Endothelial cell of umbilical vein (primary cell): ENCODE data around the gene CACNA1C. TPM values are rescaled to one million over a fixed set of nuclear protein-coding genes. Genes with fewer than 3 reads are reported as not detected.

ENCODE experiments used
- BruUV-seq: library from RNA; stranded (reverse); fragments of 400-500 nt; replicated peaks from 2 replicates; lab custom pipeline; 2021; lab: Mats Ljungman, UMichigan
- CTCF ChIA-PET: fragments of 300-600, 350-600 bp; sonication (Branson Sonifier 250); formaldehyde crosslinking; loops from one replicate; lab custom pipeline; 2021; ENCODE audit warnings: antibody characterized with exemption, inconsistent platforms; lab: Charles Lee
- POLR2A ChIA-PET: fragments of 300-600, 350-600 bp; sonication (Branson Sonifier 250); formaldehyde crosslinking; loops from one replicate; lab custom pipeline; 2021; ENCODE audit warnings: antibody characterized with exemption, inconsistent platforms; lab: Charles Lee
- DNase-seq: peaks from one replicate; pipeline ENCODE4 v3.0.0-alpha.2; 2011; ENCODE audit warnings: low read depth, low spot score
- FAIRE-seq: peaks from 2 replicates; lab custom pipeline; 2011; peaks lifted over from hg19 to GRCh38; lab: Jason Lieb, UNC
- H2AFZ ChIP-seq: 2 replicates; pipeline ENCODE4 v1.6.0; 2012; ENCODE audit warnings: low read depth, low read length, control low read depth, inconsistent platforms
- H3K27ac ChIP-seq: 2 replicates; pipeline ENCODE4 v1.5.1; 2011; ENCODE audit warnings: low read depth, mild to moderate bottlenecking, control low read depth, low read length, moderate library complexity; ENCODE audit not compliant: insufficient read depth
- H3K27me3 ChIP-seq, 2 experiments: 2 replicates each; pipeline versions ENCODE4 v1.6.0 to v1.6.1; 2011; ENCODE audit warnings: low read length in 2 of 2, mixed read lengths in 1 of 2; ENCODE audit not compliant: control insufficient read depth in 2 of 2, insufficient read depth in 2 of 2
- H3K36me3 ChIP-seq, 2 experiments: 2 replicates in 1 of 2; 3 replicates in 1 of 2; pipeline ENCODE4 v1.5.1; 2011; ENCODE audit warnings: low read length in 2 of 2, mild to moderate bottlenecking in 1 of 2, moderate library complexity in 1 of 2; ENCODE audit not compliant: control insufficient read depth in 2 of 2, insufficient read depth in 2 of 2; ENCODE audit errors: extremely low read depth in 1 of 2
- H3K4me1 ChIP-seq: 3 replicates; pipeline ENCODE4 v1.5.1; 2011; ENCODE audit warnings: mild to moderate bottlenecking, low read length; ENCODE audit not compliant: control insufficient read depth, insufficient read depth; ENCODE audit errors: extremely low read depth
- H3K4me2 ChIP-seq: 2 replicates; pipeline ENCODE4 v1.6.1; 2011; ENCODE audit warnings: low read length, control low read depth, mixed read lengths; ENCODE audit not compliant: insufficient read depth
- H3K4me3 ChIP-seq, 3 experiments: fragments of 200-600 bp in 1 of 3; sonication (generic), shearing (Covaris generic) in 1 of 3; replicated peaks in 1 of 3; 2 replicates each; pipeline ENCODE4 v1.5.1; 2011 to 2016; ENCODE audit warnings: control low read depth in 3 of 3, low read length in 3 of 3, mild to moderate bottlenecking in 2 of 3, inconsistent platforms in 1 of 3, low read depth in 1 of 3, moderate library complexity in 1 of 3; ENCODE audit not compliant: insufficient read depth in 1 of 3
- H3K79me2 ChIP-seq: 2 replicates; pipeline ENCODE4 v1.6.0; 2012; ENCODE audit warnings: low read length, inconsistent platforms; ENCODE audit not compliant: control insufficient read depth, insufficient read depth
- H3K9ac ChIP-seq: replicated peaks from 2 replicates; pipeline ENCODE3; 2011; ENCODE audit warnings: low read length, control low read depth; ENCODE audit not compliant: insufficient read depth; ENCODE audit errors: extremely low read depth
- H3K9me1 ChIP-seq: replicated peaks from 3 replicates; pipeline ENCODE4 v1.6.0; 2011; ENCODE audit warnings: mild to moderate bottlenecking, low read length; ENCODE audit not compliant: control insufficient read depth, insufficient read depth; ENCODE audit errors: extremely low read depth
- H3K9me3 ChIP-seq: replicated peaks from 2 replicates; pipeline ENCODE4 v1.5.1; 2012; ENCODE audit warnings: low read length, inconsistent platforms; ENCODE audit not compliant: control insufficient read depth, insufficient read depth
- H4K20me1 ChIP-seq: replicated peaks from 2 replicates; pipeline ENCODE3; 2011; ENCODE audit warnings: mild to moderate bottlenecking, low read length; ENCODE audit not compliant: control insufficient read depth, insufficient read depth; ENCODE audit errors: extremely low read depth
- CTCF ChIP-seq, 2 donors: IDR thresholded peaks; 1 replicate in 1 of 2; 2 replicates in 1 of 2; pipeline ENCODE4 v1.5.1; 2011; ENCODE audit warnings: low read length in 2 of 2, mild to moderate bottlenecking in 2 of 2, moderate library complexity in 2 of 2, control low read depth in 1 of 2, inconsistent platforms in 1 of 2, low read depth in 1 of 2; ENCODE audit not compliant: insufficient read depth in 1 of 2; ENCODE audit errors: extremely low read depth in 1 of 2
- EZH2 ChIP-seq: IDR thresholded peaks from 2 replicates; pipeline ENCODE4 v1.6.1; 2012; ENCODE audit warnings: borderline replicate concordance, low read depth, mild to moderate bottlenecking, moderate library complexity, low read length, inconsistent platforms; ENCODE audit not compliant: severe bottlenecking
- FOS ChIP-seq: IDR thresholded peaks from 2 replicates; pipeline ENCODE4 v1.6.1; 2011; ENCODE audit warnings: mild to moderate bottlenecking, low read length, moderate library complexity, borderline replicate concordance; ENCODE audit not compliant: insufficient read depth
- GATA2 ChIP-seq: IDR thresholded peaks from 2 replicates; pipeline ENCODE4 v1.7.0; 2011; ENCODE audit warnings: low read depth, mild to moderate bottlenecking, moderate library complexity, mixed read lengths, low read length; ENCODE audit not compliant: insufficient read length, insufficient read depth
- JUN ChIP-seq: IDR thresholded peaks from 2 replicates; pipeline ENCODE4 v1.6.1; 2011; ENCODE audit warnings: borderline replicate concordance, low read depth; ENCODE audit not compliant: insufficient read length, insufficient read depth
- MAX ChIP-seq: IDR thresholded peaks from 2 replicates; pipeline ENCODE4 v1.6.1; 2011; ENCODE audit not compliant: insufficient read depth, insufficient read length
- MYC ChIP-seq: IDR thresholded peaks from one replicate; pipeline ENCODE4 v1.6.1; 2011; ENCODE audit warnings: mild to moderate bottlenecking, low read depth, low read length
- POLR2A ChIP-seq: IDR thresholded peaks from 2 replicates; pipeline ENCODE4 v1.6.1; 2012; ENCODE audit warnings: low read depth, mild to moderate bottlenecking, control low read depth, low read length
- POLR2AphosphoS5 ChIP-seq: IDR thresholded peaks from 2 replicates; pipeline ENCODE4 v1.6.1; 2012; ENCODE audit warnings: low read depth, mild to moderate bottlenecking, control low read depth, low read length, moderate library complexity; ENCODE audit not compliant: insufficient read depth
- dilution Hi-C: fragments of 300-500 bp; cut with MboI; formaldehyde crosslinking; loops from one replicate; pipeline ENCODE4 v1.15.0; 2019; ENCODE audit warnings: low sequenced_read_pairs; ENCODE audit not compliant: extremely low pct_ligation_motif_present
- intact Hi-C: fragments of 100-400 bp; cut with micrococcal nuclease; formaldehyde crosslinking; loops from one replicate; pipeline ENCODE4 v1.10.0; 2022
- polyA plus RNA-seq, 4 experiments: library from polyadenylated mRNA; depleted of rRNA in 3 of 4; stranded (reverse) in 3 of 4; unstranded in 1 of 4; fragments of >200 nt; gene quantifications; 2 replicates each; pipeline versions ENCODE4 v1.2.1 to v1.2.3, GENCODE V29; 2011 to 2012; ENCODE audit warnings: missing spikeins in 1 of 4
- total RNA-seq: library from RNA; stranded (reverse); gene quantifications from 2 replicates; pipeline ENCODE4 v1.2.3, GENCODE V29; 2021

Gene CACNA1C
- total and polyA plus RNA-seq, 2 donors (not counting 3 experiments of a cell fraction or from before 2014, with no cell fraction given): not detected

- dilution Hi-C loops (no loop called here), intact Hi-C loops (no loop called here)
- Histone ChIP-seq H3K9me3 (no peaks in the 10 kb centered on the region), H3K79me2 (no peaks in the 10 kb centered on the region), H3K9me1 (no peaks in the 10 kb centered on the region), H3K4me2 (no peak overlapping the region), H3K4me1 (no peaks in the 10 kb centered on the region), H3K4me3 (no peak overlapping the region), H3K27ac (no peak overlapping the region), H2AFZ (no peak overlapping the region), H4K20me1 (no peaks in the 10 kb centered on the region), H3K36me3 (no peaks in the 10 kb centered on the region), H3K27me3 (no peaks in the 10 kb centered on the region), H3K9ac (no peak overlapping the region)
- ChIA-PET CTCF (no interaction called here), POLR2A (no interaction called here)
- DNase-seq (no peak), FAIRE-seq (no peak)
- TF ChIP-seq POLR2AphosphoS5 (no peak), JUN (no peak), POLR2A (no peak), GATA2 (no peak), MYC (no peak), FOS (no peak), MAX (no peak), EZH2 (no peak), CTCF (IDR thresholded peaks at IDR 0.05; ENCODE audit: extremely low read depth in 1 of 2, insufficient read depth in 1 of 2, low read depth in 1 of 2, low read length in 2 of 2) (no peak)
- BruUV-seq: no TSS peak
Measured at GRCh38 chr12:2147335-2147734, 94.5 kb downstream of the CACNA1C start.
